ENCODE data around the gene RILPL1.
"Not testable (repeated sequence)": the region's sequence is repeated elsewhere in the genome, so short reads cannot be mapped to it uniquely, and the experiment has no call there.

DNA sequence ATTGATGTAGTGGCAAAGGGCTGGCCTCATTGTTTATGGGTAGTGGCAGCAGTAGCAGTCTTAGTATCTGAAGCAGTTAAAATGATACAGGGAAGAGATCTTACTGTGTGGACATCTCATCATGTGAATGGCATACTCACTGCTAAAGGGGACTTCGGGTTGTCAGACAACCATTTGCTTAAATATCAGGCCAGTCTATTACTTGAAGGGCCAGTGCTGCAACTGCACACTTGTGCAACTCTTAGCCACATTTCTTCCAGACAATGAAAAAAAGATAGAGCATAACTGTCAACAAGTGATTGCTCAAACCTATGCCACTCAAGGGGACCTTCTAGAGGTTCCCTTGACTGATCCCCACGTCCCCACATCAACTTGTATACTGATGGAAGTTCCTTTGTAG lies 20.6 kb upstream of the RILPL1 start:
- TF ChIP-seq, protein P1, sequence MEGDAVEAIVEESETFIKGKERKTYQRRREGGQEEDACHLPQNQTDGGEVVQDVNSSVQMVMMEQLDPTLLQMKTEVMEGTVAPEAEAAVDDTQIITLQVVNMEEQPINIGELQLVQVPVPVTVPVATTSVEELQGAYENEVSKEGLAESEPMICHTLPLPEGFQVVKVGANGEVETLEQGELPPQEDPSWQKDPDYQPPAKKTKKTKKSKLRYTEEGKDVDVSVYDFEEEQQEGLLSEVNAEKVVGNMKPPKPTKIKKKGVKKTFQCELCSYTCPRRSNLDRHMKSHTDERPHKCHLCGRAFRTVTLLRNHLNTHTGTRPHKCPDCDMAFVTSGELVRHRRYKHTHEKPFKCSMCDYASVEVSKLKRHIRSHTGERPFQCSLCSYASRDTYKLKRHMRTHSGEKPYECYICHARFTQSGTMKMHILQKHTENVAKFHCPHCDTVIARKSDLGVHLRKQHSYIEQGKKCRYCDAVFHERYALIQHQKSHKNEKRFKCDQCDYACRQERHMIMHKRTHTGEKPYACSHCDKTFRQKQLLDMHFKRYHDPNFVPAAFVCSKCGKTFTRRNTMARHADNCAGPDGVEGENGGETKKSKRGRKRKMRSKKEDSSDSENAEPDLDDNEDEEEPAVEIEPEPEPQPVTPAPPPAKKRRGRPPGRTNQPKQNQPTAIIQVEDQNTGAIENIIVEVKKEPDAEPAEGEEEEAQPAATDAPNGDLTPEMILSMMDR (IDR thresholded peaks at IDR 0.05), result not testable (repeated sequence)
- not testable (repeated sequence) for TF ChIP-seq POLR2A (IDR thresholded peaks at IDR 0.05)

Measured in gastroesophageal sphincter (tissue), 3 donors.